Measurements from ENCODE around the gene SDCBP2. TPM values are rescaled to one million over a fixed set of nuclear protein-coding genes. Genes with fewer than 3 reads are reported as not detected.

The SDCBP2 gene
- total RNA-seq, 2 donors from 2014 or later, result 4.0 to 7.3 TPM

- Histone ChIP-seq H3K4me1 (replicated peaks) (peaks cover 1% of the 10 kb centered on the region), H3K4me3 (no peak overlapping the region), H3K9me3 (no peaks in the 10 kb centered on the region), H3K27me3 (replicated peaks; ENCODE audit: insufficient read depth) (no peaks in the 10 kb centered on the region), H3K27ac (no peak overlapping the region), H3K36me3 (no peaks in the 10 kb centered on the region)
- WGBS, result 89% methylated on average over 6 of the region's 6 CpGs
- DNase-seq (ENCODE audit: low spot score), result no peak
- TF ChIP-seq CTCF (IDR thresholded peaks at IDR 0.05) (no peak), POLR2AphosphoS5 (IDR thresholded peaks at IDR 0.05) (no peak), POLR2A (IDR thresholded peaks at IDR 0.05) (no peak)
- intact Hi-C loops (cut with DNase I), result no loop called here
These were observed 3.0 kb upstream of the SDCBP2 start for GRCh38 chr20:1331801-1332453.

GRCh38 chr20:1331101-1331500, 2.2 kb upstream of the SDCBP2 start:
- no peaks in the 10 kb centered on the region for H3K4me1 ChIP-seq (replicated peaks)
- no peaks in the 10 kb centered on the region for H3K9me3 ChIP-seq
- TF ChIP-seq CTCF (IDR thresholded peaks at IDR 0.05) (no peak), POLR2A (IDR thresholded peaks at IDR 0.05) (no peak), POLR2AphosphoS5 (IDR thresholded peaks at IDR 0.05) (no peak)
- no peaks in the 10 kb centered on the region for H3K27me3 ChIP-seq (replicated peaks; ENCODE audit: insufficient read depth)
- no peak overlapping the region for H3K27ac ChIP-seq
- intact Hi-C loops (cut with DNase I), result no loop called here
- no peak for DNase-seq (ENCODE audit: low spot score)
- 93% methylated on average over 2 of the region's 2 CpGs for WGBS
- H3K4me3 ChIP-seq, result no peak overlapping the region
- H3K36me3 ChIP-seq, result no peaks in the 10 kb centered on the region

- 69% methylated on average over 6 of the region's 6 CpGs for WGBS
- intact Hi-C loops (cut with DNase I), result no loop called here
These were observed 1.3 kb upstream of the SDCBP2 start for GRCh38 chr20:1330075-1330830.

GRCh38 chr20:1327827-1328679, 886 bp downstream of the SDCBP2 start:
- H3K27ac ChIP-seq, result peak overlapping the region; percentile 48 to 93
- intact Hi-C loops (cut with DNase I), result loop anchor here (5.0 kb wide), 1 partner anchor 64 kb away; the partner anchor contains the start of gene FKBP1A
- H3K4me3 ChIP-seq, result no peak overlapping the region
- DNase-seq (ENCODE audit: low spot score), result no peak
- no peaks in the 10 kb centered on the region for H3K9me3 ChIP-seq
- no peaks in the 10 kb centered on the region for H3K4me1 ChIP-seq (replicated peaks)
- WGBS, result 75% methylated on average over 7 of the region's 7 CpGs
- no peaks in the 10 kb centered on the region for H3K36me3 ChIP-seq
- TF ChIP-seq CTCF (IDR thresholded peaks at IDR 0.05) (no peak), POLR2A (IDR thresholded peaks at IDR 0.05) (no peak), POLR2AphosphoS5 (IDR thresholded peaks at IDR 0.05) (no peak)
- no peaks in the 10 kb centered on the region for H3K27me3 ChIP-seq (replicated peaks; ENCODE audit: insufficient read depth)

More at GRCh38 chr20:1330075-1330830, 1.3 kb upstream of the SDCBP2 start:
- no peaks in the 10 kb centered on the region for H3K9me3 ChIP-seq
- no peak for TF ChIP-seq POLR2A (IDR thresholded peaks at IDR 0.05)
- no peak for TF ChIP-seq CTCF (IDR thresholded peaks at IDR 0.05)
- TF ChIP-seq POLR2AphosphoS5 (IDR thresholded peaks at IDR 0.05), result no peak
- H3K4me3 ChIP-seq, result no peak overlapping the region
- no peak for DNase-seq (ENCODE audit: low spot score)
- H3K27me3 ChIP-seq (replicated peaks; ENCODE audit: insufficient read depth), result no peaks in the 10 kb centered on the region
- no peaks in the 10 kb centered on the region for H3K36me3 ChIP-seq
- H3K4me1 ChIP-seq (replicated peaks), result no peaks in the 10 kb centered on the region
- no peak overlapping the region for H3K27ac ChIP-seq

Data from prostate gland (tissue), 2 donors.